HG03460 (cell line): ENCODE results near the gene MSH5.

Experiments used
- ATAC-seq: cut with Tn5 transposase; IDR thresholded peaks from one replicate; pipeline ENCODE4 v1.9.1; 2021; ENCODE audit not compliant: unreplicated experiment

The MSH5 gene

GRCh38 chr6:31752739-31753319 is 13.0 kb downstream of the MSH5 start:
- ATAC-seq = no peak

DNA sequence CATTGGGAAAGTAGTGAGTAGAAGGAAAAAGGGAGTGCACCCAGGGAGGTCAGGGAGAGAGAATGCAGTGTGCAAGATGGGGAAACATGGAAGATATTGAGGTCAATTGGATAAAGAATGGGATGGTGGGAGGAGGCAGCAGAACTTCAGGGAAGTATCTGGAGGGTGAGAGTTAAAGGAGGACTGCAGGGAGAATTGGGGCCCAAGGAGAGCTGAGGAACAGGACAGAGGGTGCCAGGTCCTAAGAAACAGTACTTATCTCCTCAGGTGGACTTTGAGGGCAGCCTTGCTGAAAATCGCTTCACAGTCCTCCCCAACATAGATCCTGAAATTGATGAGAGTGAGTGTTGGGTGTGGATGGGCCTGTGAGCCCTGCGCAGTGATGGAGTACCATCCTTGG is 18.5 kb downstream of the MSH5 start:
- ATAC-seq = no peak

GRCh38 chr6:31760790-31761189 is 21.0 kb downstream of the MSH5 start:
- ATAC-seq = no peak

DNA sequence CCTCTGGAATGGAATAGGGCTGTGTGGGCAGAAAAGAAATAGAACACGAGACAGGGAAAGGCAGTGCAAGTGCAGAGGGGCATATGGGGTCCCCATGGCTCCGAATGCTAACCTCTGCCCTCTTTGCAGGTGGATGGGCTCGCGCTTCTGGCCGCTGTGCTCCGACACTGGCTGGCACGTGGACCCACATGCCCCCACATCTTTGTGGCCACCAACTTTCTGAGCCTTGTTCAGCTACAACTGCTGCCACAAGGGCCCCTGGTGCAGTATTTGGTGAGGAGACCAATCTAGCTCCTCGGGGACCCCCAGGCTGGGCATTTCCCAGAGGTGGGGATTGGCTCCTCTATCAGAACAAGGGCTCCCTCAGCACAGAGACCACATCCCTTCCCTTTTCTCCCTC is 21.5 kb downstream of the MSH5 start:
- ATAC-seq = no peak

GRCh38 chr6:31762356-31762755 is 22.6 kb downstream of the MSH5 start, which contains the start of gene SAPCD1:
SAPCD1 (plus strand) TSS chr6:31762656; CDS start chr6:31763055, 399 bp downstream.
- no peak for ATAC-seq

GRCh38 chr6:31762878-31763618 is 23.2 kb downstream of the MSH5 start:
- ATAC-seq = no peak

- no peak for ATAC-seq
Observed at GRCh38 chr6:31763619-31763940, 23.8 kb downstream of the MSH5 start.

GRCh38 chr6:31764198-31764597 is 24.4 kb downstream of the MSH5 start:
- no peak for ATAC-seq

GRCh38 chr6:31765559-31765909 is 25.7 kb downstream of the MSH5 start:
- ATAC-seq = no peak

DNA sequence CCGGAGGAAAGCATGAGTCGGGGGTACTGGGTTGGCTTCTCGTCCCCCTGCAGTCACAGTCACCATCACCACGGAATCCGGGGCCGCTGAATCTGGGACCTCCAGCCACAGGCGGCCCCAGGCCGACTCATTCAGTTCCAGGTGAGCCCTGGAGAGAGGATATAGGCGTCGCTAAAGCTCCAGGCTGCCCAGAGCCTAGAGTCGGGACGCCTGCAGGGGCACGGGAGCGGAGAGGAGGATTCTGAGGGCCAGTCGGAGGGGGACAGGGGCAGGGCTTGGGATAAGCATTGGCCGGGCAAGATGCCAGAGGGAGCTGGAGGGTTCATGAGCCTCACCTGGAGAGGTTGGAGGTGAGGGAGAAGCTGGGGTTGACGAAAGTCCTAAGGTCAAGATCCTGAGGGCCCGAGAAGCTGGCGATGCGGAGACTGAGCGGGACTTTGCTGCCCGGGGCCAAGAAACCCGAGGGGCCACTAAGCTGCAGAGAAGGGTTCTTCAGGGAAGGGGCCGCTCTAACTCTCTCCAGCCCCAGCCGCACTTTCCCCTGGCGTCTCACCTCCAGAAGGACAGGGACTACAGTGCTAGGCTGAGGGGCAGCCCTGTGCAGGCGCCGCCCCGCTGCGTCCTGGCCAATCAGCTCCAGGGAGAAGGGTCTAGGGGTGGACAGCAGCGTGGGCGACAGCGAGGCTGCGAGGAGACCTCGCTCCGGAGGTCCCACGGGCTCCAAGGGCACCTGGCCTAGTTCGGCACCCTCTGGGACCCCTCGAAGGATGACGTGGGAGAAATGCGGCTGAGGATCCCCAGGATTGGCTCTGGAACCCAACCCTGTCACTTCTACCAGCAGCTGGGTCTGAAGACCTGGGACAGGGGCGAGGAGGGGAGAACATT is 26.3 kb downstream of the MSH5 start:
- no peak for ATAC-seq

DNA sequence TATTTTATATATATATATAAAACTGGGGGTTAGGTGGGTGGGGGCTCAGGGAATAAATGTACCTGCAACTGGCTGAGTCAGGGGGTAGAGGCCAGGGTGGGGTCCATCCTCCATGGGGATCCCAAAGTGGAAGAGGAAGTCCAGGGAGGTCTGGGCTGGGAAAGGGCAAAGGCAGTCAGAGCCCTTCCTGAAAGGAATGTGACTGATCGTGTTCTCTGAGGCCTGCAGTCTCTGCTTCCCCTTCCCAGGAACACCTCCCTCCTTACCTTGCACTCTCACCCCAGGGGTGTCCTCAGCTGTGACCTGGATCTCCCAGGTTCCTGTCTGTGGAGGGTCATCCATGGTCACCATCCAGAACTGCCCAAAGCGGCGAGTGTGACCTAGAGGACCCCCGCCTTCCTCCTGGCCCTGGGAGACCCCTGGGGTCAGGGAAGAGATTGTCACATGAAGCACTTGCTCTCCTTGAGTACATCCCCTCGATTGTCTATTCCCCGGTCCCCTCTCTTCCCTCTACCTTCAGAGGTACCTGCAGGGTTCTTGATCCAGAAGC is 27.4 kb downstream of the MSH5 start:
- no peak for ATAC-seq

GRCh38 chr6:31768363-31769257 is 28.8 kb downstream of the MSH5 start:
- ATAC-seq = no peak

DNA sequence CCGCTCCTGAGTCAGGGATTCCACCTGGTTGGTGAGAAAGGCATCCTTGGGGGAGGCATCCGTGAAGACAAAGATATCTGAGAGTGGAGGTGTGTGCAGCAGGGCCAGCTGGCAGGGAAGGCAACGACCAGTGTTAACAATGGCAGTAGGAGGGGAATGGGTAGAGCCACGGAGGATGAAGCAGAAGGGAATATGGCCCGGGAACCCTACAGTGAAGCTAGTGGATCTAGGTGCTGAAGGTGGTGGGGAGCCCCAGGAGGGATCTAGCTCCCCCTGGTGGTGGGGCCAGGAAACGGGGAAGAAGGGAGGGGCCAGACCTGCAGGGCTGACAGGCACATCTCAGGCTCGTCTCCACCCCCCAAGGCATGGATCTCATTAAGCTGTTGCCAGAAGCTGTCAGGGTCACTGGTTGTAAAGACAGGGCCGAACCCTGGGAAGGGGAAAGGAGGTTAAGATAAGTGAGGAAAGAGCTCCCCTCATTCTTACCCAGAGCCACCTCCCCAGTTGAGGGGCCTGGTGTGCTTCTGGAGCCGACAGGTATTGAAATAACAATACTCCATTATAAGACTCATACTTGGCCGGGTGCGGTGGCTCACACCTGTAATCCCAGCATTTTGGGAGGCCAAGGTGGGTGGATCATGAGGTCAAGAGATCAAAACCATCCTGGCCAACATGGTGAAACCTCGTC is 30.0 kb downstream of the MSH5 start:
- ATAC-seq = no peak

- ATAC-seq = no peak
Observed at GRCh38 chr6:31770860-31771259, 31.1 kb downstream of the MSH5 start.

GRCh38 chr6:31771992-31772358 is 32.2 kb downstream of the MSH5 start:
- ATAC-seq = no peak

- no peak for ATAC-seq
Observed at GRCh38 chr6:31775184-31775583, 35.4 kb downstream of the MSH5 start.

DNA sequence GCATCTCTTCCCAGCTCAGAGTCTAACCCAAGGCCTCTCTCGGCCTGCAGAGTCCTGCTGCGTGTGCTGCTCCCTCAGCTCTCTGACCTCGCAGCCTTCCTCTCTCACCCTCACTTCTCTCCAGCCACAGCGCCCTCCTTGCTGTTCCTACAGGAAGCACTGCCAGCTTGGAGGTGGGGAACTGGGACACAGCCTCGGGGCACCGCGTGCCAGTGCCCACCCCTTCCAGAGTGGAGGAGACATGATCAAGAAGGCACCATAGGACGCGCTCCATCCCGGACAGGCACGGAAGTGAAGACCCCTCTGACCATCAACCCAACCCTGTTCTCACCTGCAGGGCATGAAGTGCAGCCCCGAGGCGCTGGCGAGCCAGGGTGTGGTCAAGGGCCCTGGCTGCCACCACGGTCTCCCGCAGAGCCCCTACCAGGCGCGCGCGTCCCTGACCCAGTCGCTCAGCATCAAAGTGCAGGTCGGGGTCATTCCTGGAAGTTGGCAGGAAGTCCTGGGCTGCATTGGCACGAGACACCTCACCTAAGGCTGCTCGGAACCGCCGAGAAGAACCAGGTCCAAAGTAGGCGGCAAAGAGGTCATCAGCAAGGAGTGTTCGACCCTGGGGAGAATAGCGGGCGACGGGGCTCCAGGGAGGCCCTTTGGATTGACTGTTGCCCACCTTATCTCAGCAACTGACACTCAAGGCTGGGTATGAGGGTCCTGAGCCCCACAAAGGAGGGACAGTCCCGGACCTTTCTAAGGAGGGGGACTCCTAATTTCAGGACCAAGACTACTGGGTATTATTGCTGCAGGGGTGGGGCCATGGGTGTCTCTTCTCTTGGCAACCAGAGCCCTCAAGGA is 36.1 kb downstream of the MSH5 start:
- no peak for ATAC-seq

DNA sequence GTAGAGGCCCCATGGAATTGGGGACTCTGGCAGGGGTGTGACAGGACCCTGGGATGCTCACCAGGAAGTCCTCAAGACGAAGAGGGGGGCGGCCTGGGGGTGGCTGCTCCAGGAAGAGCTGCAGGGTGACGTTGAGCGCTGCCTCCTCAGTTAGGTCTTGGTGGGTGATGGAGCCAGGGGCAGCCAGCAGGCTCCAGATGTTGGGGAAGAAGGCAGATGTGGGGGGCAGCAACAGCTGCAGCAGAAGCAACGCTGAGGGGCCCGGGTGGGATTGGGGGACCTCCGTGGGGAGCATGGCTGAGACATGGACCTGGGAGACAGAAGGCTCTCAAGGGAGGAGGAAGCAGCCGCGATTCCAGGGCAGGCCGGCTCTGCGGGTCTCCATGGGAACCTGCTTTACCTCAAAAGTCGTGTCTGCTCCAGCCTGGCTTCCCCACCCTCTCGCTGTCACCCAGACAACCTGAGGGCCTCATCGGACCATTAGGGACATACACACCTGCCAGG is 36.7 kb downstream of the MSH5 start:
- ATAC-seq = peak; percentile 12
